CD4-positive, alpha-beta T cell treated with Interferon gamma for 1 hour (primary cell): ENCODE data around the gene ARFIP1.
A peak's percentile ranks its signal among the peaks of the same experiment; 100 is the strongest.
"Not testable (repeated sequence)": the region's sequence is repeated elsewhere in the genome, so short reads cannot be mapped to it uniquely, and the experiment has no call there.

Experiments
- DNase-seq: peaks from one replicate; pipeline ENCODE4 v3.0.0-alpha.2; 2020

ARFIP1 gene

GRCh38 chr4:152779513-152780266, at the start of gene ARFIP1, which contains the start of gene TIGD4:
Gene ARFIP1 (plus strand): TSS chr4:152779954. CDS start chr4:152829634, 49,680 bp downstream.
Gene TIGD4 (minus strand): TSS chr4:152779730. CDS start chr4:152771004, 8,726 bp downstream.
- DNase-seq = peak; percentile 93

GRCh38 chr4:152731997-152732396, 47.8 kb upstream of the ARFIP1 start:
- DNase-seq = no peak

GRCh38 chr4:152734015-152734698, 45.6 kb upstream of the ARFIP1 start:
- DNase-seq = no peak

GRCh38 chr4:152734699-152735050, 45.1 kb upstream of the ARFIP1 start:
- DNase-seq = no peak

- no peak for DNase-seq
These were observed 44.3 kb upstream of the ARFIP1 start for GRCh38 chr4:152735396-152735859.

GRCh38 chr4:152735906-152736305, 43.8 kb upstream of the ARFIP1 start:
- DNase-seq = no peak

- DNase-seq = no peak
These were observed 40.9 kb upstream of the ARFIP1 start for GRCh38 chr4:152738827-152739226.

- DNase-seq = no peak
These were observed 32.3 kb upstream of the ARFIP1 start for GRCh38 chr4:152747444-152747843.

- DNase-seq = no peak
These were observed 31.1 kb upstream of the ARFIP1 start for GRCh38 chr4:152748619-152749018.

GRCh38 chr4:152763796-152764195, 16.0 kb upstream of the ARFIP1 start:
- no peak for DNase-seq

GRCh38 chr4:152765069-152765737, 14.6 kb upstream of the ARFIP1 start:
- not testable (repeated sequence) for DNase-seq

- no peak for DNase-seq
These were observed 7.8 kb upstream of the ARFIP1 start for GRCh38 chr4:152771741-152772533.

GRCh38 chr4:152773339-152773738, 6.4 kb upstream of the ARFIP1 start:
- no peak for DNase-seq

- no peak for DNase-seq
These were observed 5.8 kb upstream of the ARFIP1 start for GRCh38 chr4:152773953-152774352.

GRCh38 chr4:152776352-152776751, 3.4 kb upstream of the ARFIP1 start:
- DNase-seq = no peak

GRCh38 chr4:152777488-152777887, 2.3 kb upstream of the ARFIP1 start:
- DNase-seq = no peak

GRCh38 chr4:152778656-152779512, 870 bp upstream of the ARFIP1 start:
- no peak for DNase-seq

GRCh38 chr4:152780267-152780778, 569 bp downstream of the ARFIP1 start:
- no peak for DNase-seq

- no peak for DNase-seq
These were observed 5.0 kb downstream of the ARFIP1 start for GRCh38 chr4:152784490-152785350.
